Thoracic aorta (tissue), 2 donors: ENCODE measurements around the gene RNU6-9. TPM values are rescaled to one million over a fixed set of nuclear protein-coding genes. Genes with fewer than 3 reads are reported as not detected.

Experiments used
- ATAC-seq: fragments of 150-250 bp; one replicate; pipeline ENCODE4 v1.8.0; 2017; ENCODE audit warnings: low read depth; ENCODE audit not compliant: insufficient number of reproducible peaks, low FRiP score
- DNase-seq: peaks from one replicate; pipeline ENCODE4 v3.0.0-alpha.2; 2020; ENCODE audit warnings: low spot score
- H3K27ac ChIP-seq, 2 donors: fragments of 200-600 bp; sonication (generic); 1 replicate in 1 of 2; 2 replicates in 1 of 2; pipeline ENCODE4 v1.5.1; 2016; ENCODE audit warnings: mild to moderate bottlenecking in 2 of 2, moderate library complexity in 2 of 2
- H3K27me3 ChIP-seq: fragments of 200-600 bp; sonication (generic); replicated peaks from 2 replicates; pipeline ENCODE4 v1.6.0; 2016; ENCODE audit warnings: mild to moderate bottlenecking; ENCODE audit not compliant: insufficient read depth
- H3K36me3 ChIP-seq: fragments of 200-600 bp; sonication (generic); one replicate; pipeline ENCODE4 v1.5.1; 2016
- H3K4me1 ChIP-seq, 2 donors: fragments of 200-600 bp; sonication (generic); 1 replicate in 1 of 2; 2 replicates in 1 of 2; pipeline versions ENCODE4 v1.5.1 to v1.6.0; 2016; ENCODE audit warnings: low read depth in 2 of 2, mild to moderate bottlenecking in 1 of 2; ENCODE audit not compliant: control insufficient read depth in 1 of 2
- H3K4me3 ChIP-seq: fragments of 200-600 bp; sonication (generic); 2 replicates; pipeline ENCODE4 v1.5.1; 2016; ENCODE audit warnings: mild to moderate bottlenecking
- H3K9me3 ChIP-seq: fragments of 200-600 bp; sonication (generic); 2 replicates; pipeline ENCODE4 v1.5.1; 2016
- total RNA-seq, 2 donors: library from RNA; depleted of rRNA; stranded (reverse); fragments of >200 nt; gene quantifications; one replicate each; pipeline versions ENCODE4 v1.1.0 to v1.2.3, GENCODE V29; 2016
- TF ChIP-seq, protein P1 (sequence below): fragments of 200-600 bp; sonication (generic); IDR thresholded peaks from one replicate; pipeline ENCODE4 v1.5.1; 2019; ENCODE audit warnings: antibody characterized with exemption

Gene RNU6-9
- total RNA-seq, 2 donors from 2014 or later = not detected

GRCh38 chr19:932648-933552 is 39.6 kb downstream of the RNU6-9 start:
- Histone ChIP-seq H3K36me3 (no peaks in the 10 kb centered on the region), H3K9me3 (no peaks in the 10 kb centered on the region), H3K27me3 (no peaks in the 10 kb centered on the region), H3K27ac (no peak overlapping the region), H3K4me3 (no peak overlapping the region), H3K4me1 (peaks cover 26 to 35% of the 10 kb centered on the region in 2 donors)
- DNase-seq (no peak), ATAC-seq (no peak)
- TF ChIP-seq, protein P1, sequence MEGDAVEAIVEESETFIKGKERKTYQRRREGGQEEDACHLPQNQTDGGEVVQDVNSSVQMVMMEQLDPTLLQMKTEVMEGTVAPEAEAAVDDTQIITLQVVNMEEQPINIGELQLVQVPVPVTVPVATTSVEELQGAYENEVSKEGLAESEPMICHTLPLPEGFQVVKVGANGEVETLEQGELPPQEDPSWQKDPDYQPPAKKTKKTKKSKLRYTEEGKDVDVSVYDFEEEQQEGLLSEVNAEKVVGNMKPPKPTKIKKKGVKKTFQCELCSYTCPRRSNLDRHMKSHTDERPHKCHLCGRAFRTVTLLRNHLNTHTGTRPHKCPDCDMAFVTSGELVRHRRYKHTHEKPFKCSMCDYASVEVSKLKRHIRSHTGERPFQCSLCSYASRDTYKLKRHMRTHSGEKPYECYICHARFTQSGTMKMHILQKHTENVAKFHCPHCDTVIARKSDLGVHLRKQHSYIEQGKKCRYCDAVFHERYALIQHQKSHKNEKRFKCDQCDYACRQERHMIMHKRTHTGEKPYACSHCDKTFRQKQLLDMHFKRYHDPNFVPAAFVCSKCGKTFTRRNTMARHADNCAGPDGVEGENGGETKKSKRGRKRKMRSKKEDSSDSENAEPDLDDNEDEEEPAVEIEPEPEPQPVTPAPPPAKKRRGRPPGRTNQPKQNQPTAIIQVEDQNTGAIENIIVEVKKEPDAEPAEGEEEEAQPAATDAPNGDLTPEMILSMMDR = no peak

- H3K36me3 ChIP-seq = no peaks in the 10 kb centered on the region
- no peaks in the 10 kb centered on the region for H3K27me3 ChIP-seq
- no peak overlapping the region for H3K27ac ChIP-seq
- DNase-seq (no peak), ATAC-seq (no peak)
- no peaks in the 10 kb centered on the region for H3K9me3 ChIP-seq
- H3K4me3 ChIP-seq = no peak overlapping the region
- H3K4me1 ChIP-seq = peaks cover 26 to 33% of the 10 kb centered on the region in 2 donors
- TF ChIP-seq, protein P1 = no peak
Observed at GRCh38 chr19:933553-933882, 40.2 kb downstream of the RNU6-9 start.

DNA sequence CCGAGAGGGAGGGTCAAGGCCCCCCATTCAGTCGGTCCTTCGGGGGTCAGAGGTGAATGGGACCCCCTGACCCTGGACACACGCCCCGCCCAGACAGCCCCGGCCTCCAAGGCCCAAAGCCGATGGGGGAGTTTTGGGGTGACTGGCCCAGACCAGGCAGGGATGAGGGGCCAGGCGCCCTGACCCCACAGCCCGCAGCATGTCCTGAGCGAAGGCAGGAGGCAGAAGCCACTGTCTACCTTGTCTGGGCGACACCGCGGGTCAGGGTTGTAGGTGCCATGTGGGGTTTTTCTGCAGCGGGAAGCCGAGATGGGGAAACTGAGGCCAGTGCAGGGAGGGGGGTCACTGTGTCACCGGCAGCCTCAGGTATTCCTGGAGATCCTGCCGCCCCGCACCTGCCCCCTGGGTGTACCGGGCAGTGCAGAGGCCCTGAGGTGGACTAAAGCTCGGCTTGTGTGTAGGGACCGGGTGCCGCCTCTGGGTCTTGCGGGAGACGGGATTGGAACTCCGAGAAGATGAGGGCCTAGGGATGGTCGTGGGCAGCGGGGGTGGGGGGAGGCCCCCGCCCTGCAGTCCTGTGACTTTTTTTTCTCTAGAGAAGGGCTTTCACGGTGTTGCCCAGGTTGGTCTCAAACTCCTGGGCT is 41.0 kb downstream of the RNU6-9 start:
- Histone ChIP-seq H3K4me3 (no peak overlapping the region), H3K27me3 (no peaks in the 10 kb centered on the region)

GRCh38 chr19:934865-935479 is 41.7 kb downstream of the RNU6-9 start:
- DNase-seq (no peak), ATAC-seq (peak; percentile 65)
- H3K27me3 ChIP-seq = no peaks in the 10 kb centered on the region
- H3K9me3 ChIP-seq = no peaks in the 10 kb centered on the region
- H3K27ac ChIP-seq = peak overlapping the region; percentile 39 to 67
- peaks cover 26 to 35% of the 10 kb centered on the region in 2 donors for H3K4me1 ChIP-seq
- TF ChIP-seq, protein P1 = no peak
- H3K36me3 ChIP-seq = no peaks in the 10 kb centered on the region
- peak overlapping the region; percentile 28 for H3K4me3 ChIP-seq

More for the DNA sequence above, 41.0 kb downstream of the RNU6-9 start:
- DNase-seq = no peak
- Histone ChIP-seq H3K27ac (peak overlapping the region; percentile 39 to 67), H3K36me3 (no peaks in the 10 kb centered on the region), H3K4me1 (peaks cover 26 to 33% of the 10 kb centered on the region in 2 donors), H3K9me3 (no peaks in the 10 kb centered on the region)
- peak; percentile 9 for ATAC-seq
- TF ChIP-seq, protein P1 = no peak

- Histone ChIP-seq H3K27me3 (no peaks in the 10 kb centered on the region), H3K36me3 (no peaks in the 10 kb centered on the region), H3K27ac (no peak overlapping the region), H3K4me3 (no peak overlapping the region), H3K9me3 (no peaks in the 10 kb centered on the region), H3K4me1 (peaks cover 31 to 46% of the 10 kb centered on the region in 2 donors)
- TF ChIP-seq, protein P1 = no peak
- ATAC-seq (no peak), DNase-seq (no peak)
Observed at GRCh38 chr19:936175-936546, 42.9 kb downstream of the RNU6-9 start.
